Measurements from ENCODE around the gene LIN7A.

GRCh38 chr12:80745851-80746505 lies 191.8 kb downstream of the LIN7A start:
- no peak for TF ChIP-seq ZFX (IDR thresholded peaks at IDR 0.05; ENCODE audit: borderline replicate concordance)
- TF ChIP-seq CTCF (IDR thresholded peaks at IDR 0.05) = no peak
